Upper lobe of left lung (tissue), 4 donors: ENCODE measurements around the gene LYRM7.
"Not testable (repeated sequence)": the region's sequence is repeated elsewhere in the genome, so short reads cannot be mapped to it uniquely, and the experiment has no call there.

Source experiments
- POLR2A ChIP-seq, 4 donors: fragments of 450-650 bp; IDR thresholded peaks; one replicate each; pipeline ENCODE4 v1.5.1; 2016 to 2017; ENCODE audit warnings: antibody characterized with exemption in 4 of 4, mild to moderate bottlenecking in 2 of 4
- TF ChIP-seq, protein P1 (sequence below), 6 experiments: fragments of 450-650 bp in 4 of 6; fragments of 200-600 bp in 2 of 6; sonication (generic) in 2 of 6; IDR thresholded peaks; one replicate each; pipeline ENCODE4 v1.5.1; 2016 to 2019; ENCODE audit warnings: antibody characterized with exemption in 6 of 6

DNA sequence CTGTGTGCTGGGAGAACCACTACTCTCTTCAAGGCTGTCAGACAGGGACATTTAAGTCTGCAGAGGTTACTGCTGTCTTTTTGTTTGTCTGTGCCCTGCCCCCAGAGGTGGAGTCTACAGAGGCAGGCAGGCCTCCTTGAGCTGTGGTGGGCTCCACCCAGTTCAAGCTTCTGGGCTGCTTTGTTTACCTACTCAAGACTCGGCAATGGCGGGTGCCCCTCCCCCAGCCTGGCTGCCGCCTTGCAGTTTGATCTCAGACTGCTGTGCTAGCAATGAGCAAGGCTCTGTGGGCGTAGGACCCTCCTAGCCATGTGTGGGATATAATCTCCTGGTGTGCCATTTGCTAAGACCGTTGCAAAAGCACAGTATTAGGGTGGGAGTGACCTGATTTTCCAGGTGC lies 32.3 kb upstream of the LYRM7 start:
- TF ChIP-seq, protein P1, sequence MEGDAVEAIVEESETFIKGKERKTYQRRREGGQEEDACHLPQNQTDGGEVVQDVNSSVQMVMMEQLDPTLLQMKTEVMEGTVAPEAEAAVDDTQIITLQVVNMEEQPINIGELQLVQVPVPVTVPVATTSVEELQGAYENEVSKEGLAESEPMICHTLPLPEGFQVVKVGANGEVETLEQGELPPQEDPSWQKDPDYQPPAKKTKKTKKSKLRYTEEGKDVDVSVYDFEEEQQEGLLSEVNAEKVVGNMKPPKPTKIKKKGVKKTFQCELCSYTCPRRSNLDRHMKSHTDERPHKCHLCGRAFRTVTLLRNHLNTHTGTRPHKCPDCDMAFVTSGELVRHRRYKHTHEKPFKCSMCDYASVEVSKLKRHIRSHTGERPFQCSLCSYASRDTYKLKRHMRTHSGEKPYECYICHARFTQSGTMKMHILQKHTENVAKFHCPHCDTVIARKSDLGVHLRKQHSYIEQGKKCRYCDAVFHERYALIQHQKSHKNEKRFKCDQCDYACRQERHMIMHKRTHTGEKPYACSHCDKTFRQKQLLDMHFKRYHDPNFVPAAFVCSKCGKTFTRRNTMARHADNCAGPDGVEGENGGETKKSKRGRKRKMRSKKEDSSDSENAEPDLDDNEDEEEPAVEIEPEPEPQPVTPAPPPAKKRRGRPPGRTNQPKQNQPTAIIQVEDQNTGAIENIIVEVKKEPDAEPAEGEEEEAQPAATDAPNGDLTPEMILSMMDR (IDR thresholded peaks at IDR 0.05), result not testable (repeated sequence)
- TF ChIP-seq POLR2A (IDR thresholded peaks at IDR 0.05), result not testable (repeated sequence)
